PC-3 (cell line): ENCODE results near the gene CYP26A1. TPM values are rescaled to one million over a fixed set of nuclear protein-coding genes. Genes with fewer than 3 reads are reported as not detected.

Source experiments
- ATAC-seq: fragments of 200-7000 bp; cut with Tn5 transposase; 2 replicates; pipeline ENCODE4 v1.9.1; 2020; ENCODE audit warnings: mild to moderate bottlenecking, moderate library complexity
- BruUV-seq: library from RNA; stranded (reverse); fragments of 400-500 nt; replicated peaks from 2 replicates; lab custom pipeline; 2021; lab: Mats Ljungman, UMichigan
- CTCF ChIA-PET: fragments of 300-600 bp; sonication (Branson Sonifier 250); formaldehyde crosslinking; loops from one replicate; lab custom pipeline; 2022; ENCODE audit warnings: antibody characterized with exemption; lab: Charles Lee
- POLR2A ChIA-PET: fragments of 300-600 bp; sonication (Branson Sonifier 250); formaldehyde crosslinking; loops from one replicate; lab custom pipeline; 2022; ENCODE audit warnings: antibody characterized with exemption; ENCODE audit not compliant: unreplicated experiment; lab: Charles Lee
- DNase-seq: peaks from one replicate; pipeline ENCODE4 v3.0.0-alpha.2; 2015
- H2AFZ ChIP-seq: fragments of 300-600 bp; sonication (generic); 2 replicates; pipeline ENCODE4 v1.6.0; 2016; ENCODE audit warnings: antibody characterized with exemption, low read length
- H3F3A ChIP-seq: fragments of 300-600 bp; sonication (generic); one replicate; pipeline ENCODE4 v1.6.0; 2017; ENCODE audit warnings: antibody characterized with exemption, low read length, control low read depth, mild to moderate bottlenecking; ENCODE audit not compliant: unreplicated experiment
- H3K27ac ChIP-seq: fragments of 300-600 bp; sonication (generic); 2 replicates; pipeline ENCODE4 v1.5.1; 2016; ENCODE audit warnings: mild to moderate bottlenecking, low read length
- H3K27me3 ChIP-seq: fragments of 300-600 bp; sonication (generic); 2 replicates; pipeline ENCODE4 v1.6.1; 2016; ENCODE audit warnings: low read length, mixed read lengths
- H3K36me3 ChIP-seq: fragments of 300-600 bp; sonication (generic); 2 replicates; pipeline ENCODE4 v1.6.1; 2016; ENCODE audit warnings: low read depth, mixed run types, low read length, mixed read lengths
- H3K4me1 ChIP-seq: fragments of 300-600 bp; sonication (generic); 2 replicates; pipeline ENCODE4 v1.5.1; 2016; ENCODE audit warnings: low read length; ENCODE audit not compliant: insufficient read depth
- H3K4me2 ChIP-seq: fragments of 300-600 bp; sonication (generic); 2 replicates; pipeline ENCODE4 v1.6.0; 2016; ENCODE audit warnings: low read length
- H3K4me3 ChIP-seq: fragments of 300-600 bp; sonication (generic); 2 replicates; pipeline ENCODE4 v1.5.1; 2016; ENCODE audit warnings: mild to moderate bottlenecking, low read length, mixed read lengths
- H3K79me2 ChIP-seq: fragments of 300-600 bp; sonication (generic); 2 replicates; pipeline ENCODE4 v1.6.1; 2017; ENCODE audit warnings: low read length, mixed read lengths
- H3K9ac ChIP-seq: fragments of 300-600 bp; sonication (generic); 2 replicates; pipeline ENCODE4 v1.6.0; 2016; ENCODE audit warnings: mild to moderate bottlenecking, low read length
- H3K9me2 ChIP-seq: fragments of 300-600 bp; sonication (generic); replicated peaks from 2 replicates; pipeline ENCODE4 v1.6.1; 2016; ENCODE audit warnings: mixed run types, low read length, mixed read lengths
- H3K9me3 ChIP-seq: fragments of 300-600 bp; sonication (generic); 2 replicates; pipeline ENCODE4 v1.6.1; 2016; ENCODE audit warnings: low read length, mixed read lengths
- H4K20me1 ChIP-seq: fragments of 300-600 bp; sonication (generic); 2 replicates; pipeline ENCODE4 v1.6.1; 2016; ENCODE audit warnings: low read length, mixed read lengths
- CTCF ChIP-seq: fragments of 300-600 bp; sonication (generic); conservative IDR thresholded peaks from 2 replicates; pipeline ENCODE4 v1.5.1; 2017; ENCODE audit warnings: antibody characterized with exemption, low read depth, mild to moderate bottlenecking, low read length
- EZH2 ChIP-seq: fragments of 300-600 bp; sonication (generic); IDR thresholded peaks from one replicate; pipeline ENCODE4 v1.6.1; 2017; ENCODE audit warnings: antibody characterized with exemption, mild to moderate bottlenecking, low read length; ENCODE audit not compliant: unreplicated experiment
- EZH2phosphoT487 ChIP-seq: fragments of 300-600 bp; sonication (generic); IDR thresholded peaks from 2 replicates; pipeline ENCODE4 v1.6.1; 2018; ENCODE audit warnings: mild to moderate bottlenecking, antibody characterized with exemption, low read length, borderline replicate concordance
- intact Hi-C: fragments of 100-400 bp; cut with micrococcal nuclease; formaldehyde crosslinking; loops from 2 replicates; pipeline ENCODE4 v1.9.0; 2023
- total RNA-seq: library from RNA; depleted of rRNA; stranded (reverse); fragments of >200 nt; gene quantifications from 2 replicates; pipeline ENCODE4 v1.2.3, GENCODE V29; 2014

CYP26A1 gene
- total RNA-seq, 1 experiment from 2014 or later, result 0.26 TPM

DNA sequence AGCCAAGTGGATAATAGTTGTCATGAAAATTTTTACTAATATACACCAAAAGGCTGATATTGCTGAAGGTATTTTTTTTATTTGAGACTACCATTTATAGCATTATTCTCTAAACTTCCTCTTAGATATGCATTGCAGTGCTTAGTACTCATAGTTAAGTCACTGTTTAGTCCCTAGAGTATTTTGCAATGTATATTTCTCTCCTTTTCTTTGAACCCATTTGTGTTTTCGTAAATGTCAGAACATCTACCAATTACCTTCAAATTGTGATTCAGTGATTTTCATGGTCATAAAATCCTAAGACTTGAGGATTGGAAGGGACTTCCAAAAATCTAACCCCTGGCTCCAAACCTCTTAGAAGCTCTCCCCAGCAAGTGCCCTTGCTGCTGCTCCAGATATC, 34.6 kb upstream of the CYP26A1 start:
- no peaks in the 10 kb centered on the region for H3K9me3 ChIP-seq
- TF ChIP-seq EZH2phosphoT487 (no peak), CTCF (no peak), EZH2 (no peak)
- no peak overlapping the region for H2AFZ ChIP-seq
- H3K9me2 ChIP-seq, result no peaks in the 10 kb centered on the region
- H3F3A ChIP-seq, result no peaks in the 10 kb centered on the region
- no peak overlapping the region for H3K27ac ChIP-seq
- ChIA-PET CTCF (interaction anchor here (1.0 kb wide), 1 partner anchor 32 kb away, joined by 3 read pairs; no protein-coding TSS in a partner anchor), POLR2A (no interaction called here)
- no peak for ATAC-seq
- no peaks in the 10 kb centered on the region for H3K79me2 ChIP-seq
- no peak overlapping the region for H3K4me3 ChIP-seq
- intact Hi-C loops, result loop anchor here (1.0 to 2.0 kb wide), 3 partner anchors 33 to 154 kb away; no protein-coding TSS in a partner anchor
- no peak overlapping the region for H3K9ac ChIP-seq
- no peaks in the 10 kb centered on the region for H3K27me3 ChIP-seq
- H3K36me3 ChIP-seq, result no peaks in the 10 kb centered on the region
- H3K4me2 ChIP-seq, result no peak overlapping the region
- no peak for DNase-seq
- no peaks in the 10 kb centered on the region for H4K20me1 ChIP-seq
- H3K4me1 ChIP-seq, result no peaks in the 10 kb centered on the region
- BruUV-seq, result no TSS peak

- ATAC-seq (peak; percentile 80), DNase-seq (peak; percentile 59)
- Histone ChIP-seq H3K9me3 (no peaks in the 10 kb centered on the region), H3K27ac (no peak overlapping the region), H3K79me2 (no peaks in the 10 kb centered on the region), H3K9ac (no peak overlapping the region), H3K4me1 (no peaks in the 10 kb centered on the region), H4K20me1 (no peaks in the 10 kb centered on the region), H3K9me2 (no peaks in the 10 kb centered on the region), H3F3A (no peaks in the 10 kb centered on the region), H3K4me3 (no peak overlapping the region), H3K36me3 (no peaks in the 10 kb centered on the region), H3K4me2 (no peak overlapping the region), H2AFZ (no peak overlapping the region), H3K27me3 (no peaks in the 10 kb centered on the region)
- ChIA-PET POLR2A (no interaction called here), CTCF (interaction anchor here (1.0 kb wide), 1 partner anchor 33 kb away, joined by 3 read pairs; no protein-coding TSS in a partner anchor)
- no peak for TF ChIP-seq EZH2
- TF ChIP-seq CTCF, result peak; percentile 64
- no TSS peak for BruUV-seq
- intact Hi-C loops, result loop anchor here (1.0 to 2.0 kb wide), 3 partner anchors 33 to 154 kb away; no protein-coding TSS in a partner anchor
These were observed 34.0 kb upstream of the CYP26A1 start for GRCh38 chr10:93039721-93040120.

DNA sequence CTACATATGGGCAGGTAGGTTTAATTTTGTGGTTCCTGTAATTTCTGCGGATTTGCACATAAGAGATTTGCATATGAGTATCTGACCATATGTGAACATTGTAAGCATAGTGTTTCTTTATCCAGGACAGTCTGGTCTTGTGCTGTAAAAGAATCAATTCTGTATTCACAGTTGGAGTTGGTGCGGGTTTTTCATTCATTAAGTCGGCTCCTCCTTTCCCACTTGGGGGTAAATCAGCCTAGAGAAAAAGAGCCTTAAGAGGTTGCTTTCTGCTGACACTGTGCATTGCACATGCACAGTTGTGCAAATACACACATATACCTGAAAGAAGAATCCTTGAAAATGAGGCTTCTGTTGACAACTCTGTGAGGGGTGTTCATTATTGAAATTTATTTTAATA, 19.2 kb upstream of the CYP26A1 start:
- CTCF ChIA-PET, result no interaction called here
- POLR2A ChIA-PET, result no interaction called here
- no TSS peak for BruUV-seq

More for the DNA sequence above, 19.2 kb upstream of the CYP26A1 start:
- Histone ChIP-seq H3K9me2 (no peaks in the 10 kb centered on the region), H4K20me1 (no peaks in the 10 kb centered on the region), H3K4me2 (no peak overlapping the region), H3K4me1 (peaks cover 14% of the 10 kb centered on the region), H3K27me3 (no peaks in the 10 kb centered on the region), H3K27ac (no peak overlapping the region), H3K36me3 (no peaks in the 10 kb centered on the region), H3K79me2 (no peaks in the 10 kb centered on the region), H3F3A (no peaks in the 10 kb centered on the region), H3K9me3 (no peaks in the 10 kb centered on the region), H3K9ac (no peak overlapping the region), H3K4me3 (no peak overlapping the region), H2AFZ (no peak overlapping the region)
- ATAC-seq (no peak), DNase-seq (no peak)
- TF ChIP-seq EZH2 (no peak), EZH2phosphoT487 (no peak), CTCF (no peak)
- intact Hi-C loops, result no loop called here
